H1 (cell line): Measurements from ENCODE around the gene NKAIN2. TPM values are rescaled to one million over a fixed set of nuclear protein-coding genes. Genes with fewer than 3 reads are reported as not detected.

Source experiments
- HDAC2 ChIP-seq, 2 experiments: fragments of 300-600 bp in 1 of 2; sonication (generic) in 1 of 2; IDR thresholded peaks; 2 replicates each; pipeline ENCODE4 v1.6.1; 2011 to 2012; ENCODE audit warnings: low read depth in 2 of 2, low read length in 2 of 2, mild to moderate bottlenecking in 2 of 2, moderate library complexity in 2 of 2, borderline replicate concordance in 1 of 2, inconsistent platforms in 1 of 2
- JUN ChIP-seq: IDR thresholded peaks from 2 replicates; pipeline ENCODE4 v1.6.1; 2011; ENCODE audit warnings: low read depth, mild to moderate bottlenecking, improper control_type of control experiment, low read length
- SIX5 ChIP-seq: IDR thresholded peaks from 2 replicates; pipeline ENCODE4 v1.6.1; 2011; ENCODE audit warnings: mild to moderate bottlenecking, low read depth, low read length
- polyA plus RNA-seq, 7 experiments: library from polyadenylated mRNA; depleted of rRNA in 3 of 7; stranded (reverse) in 5 of 7; unstranded in 2 of 7; fragments of >200 nt in 5 of 7; fragments of 200-250 nt in 2 of 7; gene quantifications; 1 replicate in 5 of 7; 2 replicates in 1 of 7; 4 replicates in 1 of 7; pipeline versions ENCODE4 v1.2.1 to v1.2.3, GENCODE V29; 2011 to 2013; ENCODE audit warnings: missing spikeins in 2 of 7, mixed read lengths in 2 of 7
- total RNA-seq: library from RNA; stranded (reverse); fragmentation: NEBNext Ultra II Directional; extraction: Animal tissue kit (Norgen Biotek cat#: 25700); gene quantifications from 2 replicates; pipeline ENCODE4 v1.2.1, GENCODE V29; 2021

NKAIN2 gene
- total and polyA plus RNA-seq, 2 of the 8 experiments (the other 6 are each of a cell fraction or from before 2014, with no cell fraction given): 0.20 to 0.34 TPM

GRCh38 chr6:124436803-124437202 is 633.1 kb downstream of the NKAIN2 start (continued):
- no peak for TF ChIP-seq JUN
- no peak for TF ChIP-seq HDAC2 (IDR thresholded peaks at IDR 0.05; ENCODE audit: borderline replicate concordance in 1 of 2, low read depth in 2 of 2, low read length in 2 of 2)
- TF ChIP-seq SIX5: no peak
- TF ChIP-seq, all 59 proteins: peak for 0
